ENCODE data around the gene MSH5. TPM values are rescaled to one million over a fixed set of nuclear protein-coding genes. Genes with fewer than 3 reads are reported as not detected.
A peak's percentile ranks its signal among the peaks of the same experiment; 100 is the strongest.

MSH5 gene
- total and polyA plus RNA-seq, 2 experiments from 2014 or later = 7.4 to 39.4 TPM

- peaks cover 8% of the 10 kb centered on the region for H3K4me1 ChIP-seq (ENCODE audit: low read depth)
These were observed 37.4 kb upstream of the MSH5 start for GRCh38 chr6:31702405-31702818.

GRCh38 chr6:31702819-31703716 lies 36.7 kb upstream of the MSH5 start, which contains the start of gene ABHD16A:
Gene ABHD16A (minus strand): TSS chr6:31703324. CDS start chr6:31703281, 43 bp downstream.
- H3K36me3 ChIP-seq = peaks cover 5% of the 10 kb centered on the region
- no peaks in the 10 kb centered on the region for H3K9me3 ChIP-seq (ENCODE audit: low read depth)
- peaks cover 8% of the 10 kb centered on the region for H3K4me1 ChIP-seq (ENCODE audit: low read depth)
- TF ChIP-seq CTCF (IDR thresholded peaks at IDR 0.05; ENCODE audit: low read depth, low read length) = no peak
- H3K27ac ChIP-seq = peak within 1 kb of the TSS; percentile 96
- no peaks in the 10 kb centered on the region for H3K27me3 ChIP-seq
- DNase-seq (ENCODE audit: low read depth in 1 of 2, low spot score in 1 of 2) = peak; percentile 99
- H3K4me3 ChIP-seq = peak within 1 kb of the TSS; percentile 88

More at GRCh38 chr6:31702405-31702818, 37.4 kb upstream of the MSH5 start:
- TF ChIP-seq CTCF (IDR thresholded peaks at IDR 0.05; ENCODE audit: low read depth, low read length) = no peak
- Histone ChIP-seq H3K4me3 (peak overlapping the region; percentile 88), H3K27me3 (no peaks in the 10 kb centered on the region), H3K9me3 (ENCODE audit: low read depth) (no peaks in the 10 kb centered on the region), H3K27ac (peak overlapping the region; percentile 96), H3K36me3 (peaks cover 5% of the 10 kb centered on the region)
- DNase-seq (ENCODE audit: low read depth in 1 of 2, low spot score in 1 of 2) = peak in 1 of 2 donors; percentile 45

- Histone ChIP-seq H3K27me3 (no peaks in the 10 kb centered on the region), H3K9me3 (ENCODE audit: low read depth) (no peaks in the 10 kb centered on the region), H3K4me1 (ENCODE audit: low read depth) (peaks cover 8% of the 10 kb centered on the region), H3K36me3 (no peaks in the 10 kb centered on the region), H3K27ac (no peak overlapping the region), H3K4me3 (no peak overlapping the region)
- no peak for DNase-seq (ENCODE audit: low read depth in 1 of 2, low spot score in 1 of 2)
- no peak for TF ChIP-seq CTCF (IDR thresholded peaks at IDR 0.05; ENCODE audit: low read depth, low read length)
These were observed 33.9 kb upstream of the MSH5 start for GRCh38 chr6:31705931-31706330.

GRCh38 chr6:31706599-31706998 lies 33.2 kb upstream of the MSH5 start, which contains the start of gene LY6G6F:
Gene LY6G6F (plus strand): TSS chr6:31706866. CDS start chr6:31706907, 41 bp downstream.
- Histone ChIP-seq H3K4me1 (ENCODE audit: low read depth) (peaks cover 6% of the 10 kb centered on the region), H3K4me3 (no peak within 1 kb of the TSS), H3K36me3 (no peaks in the 10 kb centered on the region), H3K27ac (no peak within 1 kb of the TSS), H3K9me3 (ENCODE audit: low read depth) (no peaks in the 10 kb centered on the region), H3K27me3 (no peaks in the 10 kb centered on the region)
- TF ChIP-seq CTCF (IDR thresholded peaks at IDR 0.05; ENCODE audit: low read depth, low read length) = no peak
- DNase-seq (ENCODE audit: low read depth in 1 of 2, low spot score in 1 of 2) = peak in 1 of 2 donors; percentile 62

GRCh38 chr6:31707701-31708100 lies 32.1 kb upstream of the MSH5 start:
- no peaks in the 10 kb centered on the region for H3K4me1 ChIP-seq (ENCODE audit: low read depth)
- H3K4me3 ChIP-seq = no peak overlapping the region
- H3K27ac ChIP-seq = no peak overlapping the region
- H3K9me3 ChIP-seq (ENCODE audit: low read depth) = no peaks in the 10 kb centered on the region
- H3K27me3 ChIP-seq = no peaks in the 10 kb centered on the region
- DNase-seq (ENCODE audit: low read depth in 1 of 2, low spot score in 1 of 2) = no peak
- no peak for TF ChIP-seq CTCF (IDR thresholded peaks at IDR 0.05; ENCODE audit: low read depth, low read length)
- no peaks in the 10 kb centered on the region for H3K36me3 ChIP-seq

All from cardiac muscle cell (in vitro differentiated cells and primary cell).